ENCODE data around the gene KCNK7. TPM values are rescaled to one million over a fixed set of nuclear protein-coding genes. Genes with fewer than 3 reads are reported as not detected.

KCNK7 gene
- polyA plus RNA-seq, 1 of the 3 experiments (the other 2 are of a cell fraction), result 0.58 TPM

GRCh38 chr11:65619281-65619928 is 23.8 kb upstream of the KCNK7 start (continued):
- no peak for TF ChIP-seq TAF1 (IDR thresholded peaks at IDR 0.05; ENCODE audit: borderline replicate concordance, low read depth, low read length)

DNA sequence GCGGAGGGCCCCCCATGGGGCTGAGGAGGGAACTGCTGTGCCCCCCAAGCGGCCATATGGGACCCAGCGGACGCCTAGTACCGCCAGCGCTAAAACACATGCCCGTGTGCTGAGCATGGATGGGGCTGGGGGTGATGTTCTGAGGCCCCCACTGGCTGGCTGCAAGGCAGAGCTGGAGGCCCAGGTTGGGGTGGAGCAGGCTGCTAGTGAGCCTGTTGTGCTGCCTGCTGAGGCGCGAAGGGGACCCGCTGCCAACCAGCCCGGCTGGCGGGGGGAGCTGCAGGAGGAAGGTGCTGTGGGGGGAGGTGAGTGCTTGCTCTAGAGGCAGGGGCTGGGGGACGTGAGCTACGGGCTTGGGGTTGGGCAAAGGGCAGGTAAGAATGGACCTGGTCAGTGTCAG is 23.2 kb upstream of the KCNK7 start:
- Histone ChIP-seq H4K20me1 (ENCODE audit: insufficient read depth) (peaks cover 23% of the 10 kb centered on the region), H3K4me3 (ENCODE audit: low read depth in 2 of 2, low read length in 1 of 2) (no peak overlapping the region), H2AFZ (ENCODE audit: low read depth) (no peak overlapping the region), H3K9me2 (no peaks in the 10 kb centered on the region), H3K79me2 (ENCODE audit: insufficient read depth) (peaks cover 66% of the 10 kb centered on the region), H3K4me1 (ENCODE audit: control insufficient read depth in 1 of 2, insufficient read depth in 2 of 2, low read depth in 1 of 2, low read length in 1 of 2) (peaks cover 0 to 13% of the 10 kb centered on the region in 2 experiments; a peak in 1 of 4 replicates), H3K27ac (ENCODE audit: low read depth in 2 of 2, low read length in 1 of 2) (no peak overlapping the region), H3F3A (replicated peaks; ENCODE audit: insufficient read depth) (peaks cover 4% of the 10 kb centered on the region), H3K9ac (no peak overlapping the region), H3K9me3 (no peaks in the 10 kb centered on the region), H3K36me3 (replicated peaks in 1 of 2; ENCODE audit: control insufficient read depth in 1 of 2, insufficient read depth in 2 of 2, low read length in 1 of 2) (peaks cover 11 to 63% of the 10 kb centered on the region in 2 experiments), H3K4me2 (no peak overlapping the region), H3K27me3 (ENCODE audit: insufficient read depth) (no peaks in the 10 kb centered on the region)
- CTCF ChIA-PET, result interaction anchor here (0.9 to 4.9 kb wide), 3 partner anchors 8 to 45 kb away, joined by 3 to 18 read pairs (median 18); partner anchors contain the start of gene SIPA1
- no peak for TF ChIP-seq SIN3A (IDR thresholded peaks at IDR 0.05; ENCODE audit: borderline replicate concordance, low read depth, low read length)
- TF ChIP-seq, protein P1, sequence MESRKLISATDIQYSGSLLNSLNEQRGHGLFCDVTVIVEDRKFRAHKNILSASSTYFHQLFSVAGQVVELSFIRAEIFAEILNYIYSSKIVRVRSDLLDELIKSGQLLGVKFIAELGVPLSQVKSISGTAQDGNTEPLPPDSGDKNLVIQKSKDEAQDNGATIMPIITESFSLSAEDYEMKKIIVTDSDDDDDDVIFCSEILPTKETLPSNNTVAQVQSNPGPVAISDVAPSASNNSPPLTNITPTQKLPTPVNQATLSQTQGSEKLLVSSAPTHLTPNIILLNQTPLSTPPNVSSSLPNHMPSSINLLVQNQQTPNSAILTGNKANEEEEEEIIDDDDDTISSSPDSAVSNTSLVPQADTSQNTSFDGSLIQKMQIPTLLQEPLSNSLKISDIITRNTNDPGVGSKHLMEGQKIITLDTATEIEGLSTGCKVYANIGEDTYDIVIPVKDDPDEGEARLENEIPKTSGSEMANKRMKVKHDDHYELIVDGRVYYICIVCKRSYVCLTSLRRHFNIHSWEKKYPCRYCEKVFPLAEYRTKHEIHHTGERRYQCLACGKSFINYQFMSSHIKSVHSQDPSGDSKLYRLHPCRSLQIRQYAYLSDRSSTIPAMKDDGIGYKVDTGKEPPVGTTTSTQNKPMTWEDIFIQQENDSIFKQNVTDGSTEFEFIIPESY (IDR thresholded peaks at IDR 0.05; ENCODE audit: borderline replicate concordance, low read depth), result no peak
- TF ChIP-seq EZH2phosphoT487 (IDR thresholded peaks at IDR 0.05; ENCODE audit: borderline replicate concordance, low read depth), result no peak
- no peak for TF ChIP-seq NRF1 (IDR thresholded peaks at IDR 0.05; ENCODE audit: low read depth, low read length)
- TF ChIP-seq NFIC (IDR thresholded peaks at IDR 0.05; ENCODE audit: borderline replicate concordance), result no peak
- no peak for TF ChIP-seq GATA2 (CRISPR knock-in tag; IDR thresholded peaks at IDR 0.05)
- TF ChIP-seq FOSL2 (IDR thresholded peaks at IDR 0.05; ENCODE audit: borderline replicate concordance, low read depth), result no peak
- TF ChIP-seq IRF3 (IDR thresholded peaks at IDR 0.05; ENCODE audit: low read depth, low read length), result no peak
- no peak for TF ChIP-seq JUND (IDR thresholded peaks at IDR 0.05)
- TF ChIP-seq, protein P2, sequence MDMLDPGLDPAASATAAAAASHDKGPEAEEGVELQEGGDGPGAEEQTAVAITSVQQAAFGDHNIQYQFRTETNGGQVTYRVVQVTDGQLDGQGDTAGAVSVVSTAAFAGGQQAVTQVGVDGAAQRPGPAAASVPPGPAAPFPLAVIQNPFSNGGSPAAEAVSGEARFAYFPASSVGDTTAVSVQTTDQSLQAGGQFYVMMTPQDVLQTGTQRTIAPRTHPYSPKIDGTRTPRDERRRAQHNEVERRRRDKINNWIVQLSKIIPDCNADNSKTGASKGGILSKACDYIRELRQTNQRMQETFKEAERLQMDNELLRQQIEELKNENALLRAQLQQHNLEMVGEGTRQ (IDR thresholded peaks at IDR 0.05; ENCODE audit: borderline replicate concordance, low read depth, low read length), result no peak
- DNase-seq, result no peak
- 80% methylated on average over 5 of the region's 14 CpGs for WGBS (ENCODE audit: low lambda C conversion rate)
- POLR2A ChIA-PET, result interaction anchor here (1.1 kb wide), 1 partner anchor 22 kb away, joined by 3 read pairs; no protein-coding TSS in a partner anchor

All from SK-N-SH (cell line).